ENCODE measurements around the gene RIMBP2.

Gene RIMBP2

GRCh38 chr12:130628304-130628703 lies 87.8 kb downstream of the RIMBP2 start:
- DNase-seq (ENCODE audit: low read depth): no peak

- DNase-seq (ENCODE audit: low read depth): no peak
Measured at GRCh38 chr12:130627175-130627574, 88.9 kb downstream of the RIMBP2 start.

GRCh38 chr12:130626601-130627000 lies 89.5 kb downstream of the RIMBP2 start:
- DNase-seq (ENCODE audit: low read depth): no peak

- DNase-seq (ENCODE audit: low read depth): no peak
Measured at GRCh38 chr12:130625201-130625600, 90.9 kb downstream of the RIMBP2 start.

GRCh38 chr12:130622803-130623202 lies 93.3 kb downstream of the RIMBP2 start:
- DNase-seq (ENCODE audit: low read depth): no peak

GRCh38 chr12:130621696-130622298 lies 94.3 kb downstream of the RIMBP2 start:
- DNase-seq (ENCODE audit: low read depth): no peak

GRCh38 chr12:130620756-130621155 lies 95.3 kb downstream of the RIMBP2 start:
- DNase-seq (ENCODE audit: low read depth): no peak

- DNase-seq (ENCODE audit: low read depth): no peak
Measured at GRCh38 chr12:130620281-130620680, 95.8 kb downstream of the RIMBP2 start.

- no peak for DNase-seq (ENCODE audit: low read depth)
Measured at GRCh38 chr12:130619385-130620001, 96.6 kb downstream of the RIMBP2 start.

- no peak for DNase-seq (ENCODE audit: low read depth)
Measured at GRCh38 chr12:130617219-130617618, 98.9 kb downstream of the RIMBP2 start.

- no peak for DNase-seq (ENCODE audit: low read depth)
Measured at GRCh38 chr12:130615861-130616345, 100.2 kb downstream of the RIMBP2 start.

GRCh38 chr12:130614530-130614905 lies 101.6 kb downstream of the RIMBP2 start:
- DNase-seq (ENCODE audit: low read depth): no peak

- DNase-seq (ENCODE audit: low read depth): no peak
Measured at GRCh38 chr12:130613831-130614529, 102.1 kb downstream of the RIMBP2 start.

- no peak for DNase-seq (ENCODE audit: low read depth)
Measured at GRCh38 chr12:130613131-130613530, 103.0 kb downstream of the RIMBP2 start.

- no peak for DNase-seq (ENCODE audit: low read depth)
Measured at GRCh38 chr12:130611026-130611905, 104.8 kb downstream of the RIMBP2 start.

GRCh38 chr12:130609966-130610365 lies 106.1 kb downstream of the RIMBP2 start:
- DNase-seq (ENCODE audit: low read depth): no peak

GRCh38 chr12:130608831-130609230 lies 107.3 kb downstream of the RIMBP2 start:
- DNase-seq (ENCODE audit: low read depth): no peak

GRCh38 chr12:130608132-130608531 lies 108.0 kb downstream of the RIMBP2 start:
- no peak for DNase-seq (ENCODE audit: low read depth)

- DNase-seq (ENCODE audit: low read depth): no peak
Measured at GRCh38 chr12:130606231-130606630, 109.9 kb downstream of the RIMBP2 start.

- no peak for DNase-seq (ENCODE audit: low read depth)
Measured at GRCh38 chr12:130603396-130603965, 112.6 kb downstream of the RIMBP2 start.

GRCh38 chr12:130602251-130602650 lies 113.8 kb downstream of the RIMBP2 start:
- DNase-seq (ENCODE audit: low read depth): no peak

GRCh38 chr12:130601327-130601726 lies 114.8 kb downstream of the RIMBP2 start:
- DNase-seq (ENCODE audit: low read depth): no peak
